ENCODE measurements around the gene SEPTIN6.

DNA sequence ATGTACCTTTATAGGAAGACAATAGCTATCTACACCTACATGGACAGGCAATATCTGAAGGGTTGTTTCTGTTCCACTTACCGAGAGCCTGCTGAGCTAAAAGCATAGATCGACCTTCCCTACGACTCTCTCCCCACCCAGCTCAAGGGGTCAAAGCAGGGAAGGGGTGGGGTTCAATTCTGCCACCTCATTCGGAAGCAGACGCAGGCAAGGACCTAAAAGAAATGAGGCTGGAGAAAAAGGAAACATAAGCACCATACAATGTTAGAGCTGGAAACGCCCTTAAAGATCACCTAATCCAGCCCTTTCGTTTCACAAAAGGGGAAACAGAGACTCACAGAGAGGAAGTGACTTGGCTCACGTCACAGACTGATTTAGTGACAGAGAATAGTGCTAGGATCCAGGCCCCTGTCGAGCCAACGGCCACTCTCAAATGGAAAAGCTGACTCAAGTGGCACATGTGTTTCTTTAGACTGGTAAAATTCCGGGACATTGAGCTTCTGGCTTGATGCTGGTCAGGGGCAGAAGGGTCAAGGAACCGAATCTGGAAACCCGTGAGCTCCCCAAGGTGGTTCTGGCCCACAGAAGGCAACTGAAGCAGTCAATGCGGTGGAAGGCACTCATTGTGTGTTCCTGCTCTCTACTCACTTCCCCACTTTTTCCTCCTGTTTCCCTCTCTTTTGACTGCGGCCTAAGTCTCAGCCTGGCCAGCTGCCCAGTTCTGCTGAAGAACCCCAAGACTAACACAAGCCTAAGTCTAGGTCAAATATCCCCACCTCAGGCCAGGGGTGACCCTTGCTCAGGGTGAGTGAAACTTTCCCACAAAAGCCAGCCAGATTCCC lies 7.5 kb downstream of the SEPTIN6 start:
- TF ChIP-seq, protein P1, sequence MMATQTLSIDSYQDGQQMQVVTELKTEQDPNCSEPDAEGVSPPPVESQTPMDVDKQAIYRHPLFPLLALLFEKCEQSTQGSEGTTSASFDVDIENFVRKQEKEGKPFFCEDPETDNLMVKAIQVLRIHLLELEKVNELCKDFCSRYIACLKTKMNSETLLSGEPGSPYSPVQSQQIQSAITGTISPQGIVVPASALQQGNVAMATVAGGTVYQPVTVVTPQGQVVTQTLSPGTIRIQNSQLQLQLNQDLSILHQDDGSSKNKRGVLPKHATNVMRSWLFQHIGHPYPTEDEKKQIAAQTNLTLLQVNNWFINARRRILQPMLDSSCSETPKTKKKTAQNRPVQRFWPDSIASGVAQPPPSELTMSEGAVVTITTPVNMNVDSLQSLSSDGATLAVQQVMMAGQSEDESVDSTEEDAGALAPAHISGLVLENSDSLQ (IDR thresholded peaks at IDR 0.05): no peak
- TF ChIP-seq ARNT (IDR thresholded peaks at IDR 0.05) (no peak), SP1 (IDR thresholded peaks at IDR 0.05) (no peak), BHLHE40 (IDR thresholded peaks at IDR 0.05; ENCODE audit: borderline replicate concordance) (no peak), ELF4 (IDR thresholded peaks at IDR 0.05) (no peak), SUZ12 (IDR thresholded peaks at IDR 0.05) (no peak), FOXA1 (IDR thresholded peaks at IDR 0.05) (no peak), HDGF (IDR thresholded peaks at IDR 0.05; ENCODE audit: borderline replicate concordance) (no peak), NFRKB (IDR thresholded peaks at IDR 0.05) (no peak), FOXM1 (IDR thresholded peaks at IDR 0.05; ENCODE audit: borderline replicate concordance) (no peak), L3MBTL2 (conservative IDR thresholded peaks at IDR 0.05) (no peak; the same call in 1 of the 2 replicates), LEF1 (IDR thresholded peaks at IDR 0.05; ENCODE audit: borderline replicate concordance) (no peak), ZNF384 (IDR thresholded peaks at IDR 0.05) (no peak), CTBP1 (IDR thresholded peaks at IDR 0.05; ENCODE audit: borderline replicate concordance) (no peak)
